Activated naive CD8-positive, alpha-beta T cell treated with anti-CD3 and anti-CD28 coated beads for 36 hours (primary cell): ENCODE measurements around the gene EVC. TPM values are rescaled to one million over a fixed set of nuclear protein-coding genes. Genes with fewer than 3 reads are reported as not detected.

ENCODE experiments used
- DNase-seq: peaks from one replicate; pipeline ENCODE4 v3.0.0; 2021
- H3K27ac Mint-ChIP-seq: one replicate; pipeline ENCODE4 v1.8.0; 2022; ENCODE audit warnings: mild to moderate bottlenecking, moderate library complexity, mixed read lengths
- H3K27me3 Mint-ChIP-seq: one replicate; pipeline ENCODE4 v1.8.0; 2022; ENCODE audit warnings: mild to moderate bottlenecking, mixed read lengths
- H3K36me3 Mint-ChIP-seq: one replicate; pipeline ENCODE4 v1.8.0; 2021; ENCODE audit warnings: mild to moderate bottlenecking, mixed read lengths
- H3K4me1 Mint-ChIP-seq: one replicate; pipeline ENCODE4 v1.8.0; 2021; ENCODE audit warnings: mixed read lengths
- H3K4me3 Mint-ChIP-seq: one replicate; pipeline ENCODE4 v1.8.0; 2022; ENCODE audit warnings: mild to moderate bottlenecking, moderate library complexity, mixed read lengths
- H3K9me3 Mint-ChIP-seq: one replicate; pipeline ENCODE4 v1.8.0; 2022; ENCODE audit warnings: mixed read lengths
- total RNA-seq, 2 experiments: library from RNA; stranded (reverse); gene quantifications; one replicate each; pipeline ENCODE4 v1.2.3, GENCODE V29; 2021

EVC gene
- total RNA-seq, 2 experiments from 2014 or later, result 0.06 to 0.08 TPM

- no peak overlapping the region for H3K27ac Mint-ChIP-seq
- no peaks in the 10 kb centered on the region for H3K27me3 Mint-ChIP-seq
- H3K4me1 Mint-ChIP-seq, result no peaks in the 10 kb centered on the region
- no peaks in the 10 kb centered on the region for H3K36me3 Mint-ChIP-seq
- no peak for DNase-seq
- H3K4me3 Mint-ChIP-seq, result no peak overlapping the region
- no peaks in the 10 kb centered on the region for H3K9me3 Mint-ChIP-seq
These were observed 23.9 kb downstream of the EVC start for GRCh38 chr4:5734853-5735252.

GRCh38 chr4:5735463-5735862 is 24.5 kb downstream of the EVC start:
- DNase-seq, result no peak
- H3K27me3 Mint-ChIP-seq, result no peaks in the 10 kb centered on the region
- H3K4me3 Mint-ChIP-seq, result no peak overlapping the region
- H3K4me1 Mint-ChIP-seq, result no peaks in the 10 kb centered on the region
- H3K27ac Mint-ChIP-seq, result no peak overlapping the region
- H3K9me3 Mint-ChIP-seq, result no peaks in the 10 kb centered on the region
- no peaks in the 10 kb centered on the region for H3K36me3 Mint-ChIP-seq

GRCh38 chr4:5738061-5738460 is 27.1 kb downstream of the EVC start:
- Mint-ChIP-seq H3K36me3 (no peaks in the 10 kb centered on the region), H3K27ac (no peak overlapping the region), H3K27me3 (no peaks in the 10 kb centered on the region), H3K9me3 (no peaks in the 10 kb centered on the region), H3K4me1 (no peaks in the 10 kb centered on the region), H3K4me3 (no peak overlapping the region)
- DNase-seq, result no peak

- DNase-seq, result no peak
- Mint-ChIP-seq H3K27ac (no peak overlapping the region), H3K36me3 (no peaks in the 10 kb centered on the region), H3K4me1 (no peaks in the 10 kb centered on the region), H3K4me3 (no peak overlapping the region), H3K9me3 (no peaks in the 10 kb centered on the region), H3K27me3 (peaks cover 6% of the 10 kb centered on the region)
These were observed 31.4 kb downstream of the EVC start for GRCh38 chr4:5742388-5742787.

GRCh38 chr4:5742968-5743367 is 32.0 kb downstream of the EVC start:
- DNase-seq, result no peak
- H3K9me3 Mint-ChIP-seq, result no peaks in the 10 kb centered on the region
- no peaks in the 10 kb centered on the region for H3K4me1 Mint-ChIP-seq
- H3K27me3 Mint-ChIP-seq, result peaks cover 6% of the 10 kb centered on the region
- no peaks in the 10 kb centered on the region for H3K36me3 Mint-ChIP-seq
- no peak overlapping the region for H3K27ac Mint-ChIP-seq
- H3K4me3 Mint-ChIP-seq, result no peak overlapping the region

GRCh38 chr4:5746250-5746649 is 35.2 kb downstream of the EVC start:
- Mint-ChIP-seq H3K4me1 (no peaks in the 10 kb centered on the region), H3K4me3 (no peak overlapping the region), H3K9me3 (no peaks in the 10 kb centered on the region), H3K27me3 (peaks cover 6% of the 10 kb centered on the region), H3K36me3 (no peaks in the 10 kb centered on the region), H3K27ac (no peak overlapping the region)
- no peak for DNase-seq

- no peaks in the 10 kb centered on the region for H3K36me3 Mint-ChIP-seq
- H3K27me3 Mint-ChIP-seq, result peaks cover 6% of the 10 kb centered on the region
- no peaks in the 10 kb centered on the region for H3K4me1 Mint-ChIP-seq
- no peak for DNase-seq
- H3K9me3 Mint-ChIP-seq, result no peaks in the 10 kb centered on the region
- no peak overlapping the region for H3K4me3 Mint-ChIP-seq
- no peak overlapping the region for H3K27ac Mint-ChIP-seq
These were observed 36.1 kb downstream of the EVC start for GRCh38 chr4:5746829-5747737.

GRCh38 chr4:5747738-5748375 is 36.9 kb downstream of the EVC start:
- no peak overlapping the region for H3K4me3 Mint-ChIP-seq
- no peaks in the 10 kb centered on the region for H3K4me1 Mint-ChIP-seq
- DNase-seq, result no peak
- H3K36me3 Mint-ChIP-seq, result no peaks in the 10 kb centered on the region
- H3K27ac Mint-ChIP-seq, result no peak overlapping the region
- H3K27me3 Mint-ChIP-seq, result peaks cover 6% of the 10 kb centered on the region
- no peaks in the 10 kb centered on the region for H3K9me3 Mint-ChIP-seq

GRCh38 chr4:5749568-5749967 is 38.6 kb downstream of the EVC start:
- DNase-seq, result no peak
- no peaks in the 10 kb centered on the region for H3K36me3 Mint-ChIP-seq
- no peaks in the 10 kb centered on the region for H3K9me3 Mint-ChIP-seq
- H3K27me3 Mint-ChIP-seq, result peaks cover 6% of the 10 kb centered on the region
- no peaks in the 10 kb centered on the region for H3K4me1 Mint-ChIP-seq
- no peak overlapping the region for H3K27ac Mint-ChIP-seq
- H3K4me3 Mint-ChIP-seq, result no peak overlapping the region

GRCh38 chr4:5750052-5750945 is 39.3 kb downstream of the EVC start:
- Mint-ChIP-seq H3K36me3 (no peaks in the 10 kb centered on the region), H3K27ac (no peak overlapping the region)
- no peak for DNase-seq

GRCh38 chr4:5750946-5751665 is 40.1 kb downstream of the EVC start:
- DNase-seq, result no peak
- Mint-ChIP-seq H3K4me1 (no peaks in the 10 kb centered on the region), H3K36me3 (no peaks in the 10 kb centered on the region), H3K4me3 (no peak overlapping the region), H3K9me3 (no peaks in the 10 kb centered on the region), H3K27me3 (peaks cover 2% of the 10 kb centered on the region), H3K27ac (no peak overlapping the region)

More at GRCh38 chr4:5750052-5750945, 39.3 kb downstream of the EVC start:
- H3K4me3 Mint-ChIP-seq, result no peak overlapping the region
- H3K27me3 Mint-ChIP-seq, result peaks cover 6% of the 10 kb centered on the region
- H3K9me3 Mint-ChIP-seq, result no peaks in the 10 kb centered on the region
- H3K4me1 Mint-ChIP-seq, result no peaks in the 10 kb centered on the region

GRCh38 chr4:5751666-5752375 is 40.8 kb downstream of the EVC start:
- Mint-ChIP-seq H3K27me3 (no peaks in the 10 kb centered on the region), H3K4me3 (no peak overlapping the region), H3K27ac (no peak overlapping the region), H3K36me3 (no peaks in the 10 kb centered on the region), H3K4me1 (no peaks in the 10 kb centered on the region), H3K9me3 (no peaks in the 10 kb centered on the region)
- no peak for DNase-seq

GRCh38 chr4:5752376-5753184 is 41.6 kb downstream of the EVC start:
- Mint-ChIP-seq H3K27me3 (no peaks in the 10 kb centered on the region), H3K9me3 (no peaks in the 10 kb centered on the region), H3K36me3 (no peaks in the 10 kb centered on the region), H3K4me3 (no peak overlapping the region), H3K4me1 (no peaks in the 10 kb centered on the region), H3K27ac (no peak overlapping the region)
- no peak for DNase-seq
